ENCODE results near the gene AGR2. TPM values are rescaled to one million over a fixed set of nuclear protein-coding genes. Genes with fewer than 3 reads are reported as not detected.
"Not testable (repeated sequence)": the region's sequence is repeated elsewhere in the genome, so short reads cannot be mapped to it uniquely, and the experiment has no call there.

Gene AGR2
- not detected for total RNA-seq

- no peak within 1 kb of the TSS for H3K4me3 Mint-ChIP-seq
- H3K27ac Mint-ChIP-seq, result no peak within 1 kb of the TSS
- DNase-seq (ENCODE audit: low spot score), result no peak
- H3K27me3 Mint-ChIP-seq, result peaks cover 0 to 5% of the 10 kb centered on the region in 2 donors
- no peak for ATAC-seq
- H3K4me1 Mint-ChIP-seq (ENCODE audit: low read depth in 2 of 2), result no peaks in the 10 kb centered on the region
- H3K36me3 Mint-ChIP-seq, result no peaks in the 10 kb centered on the region
- H3K9me3 Mint-ChIP-seq, result no peaks in the 10 kb centered on the region
These were observed at the start of gene AGR2 for GRCh38 chr7:16804674-16805439. AGR2 (minus strand) TSS chr7:16804999; CDS start chr7:16801796, 3,203 bp downstream.

DNA sequence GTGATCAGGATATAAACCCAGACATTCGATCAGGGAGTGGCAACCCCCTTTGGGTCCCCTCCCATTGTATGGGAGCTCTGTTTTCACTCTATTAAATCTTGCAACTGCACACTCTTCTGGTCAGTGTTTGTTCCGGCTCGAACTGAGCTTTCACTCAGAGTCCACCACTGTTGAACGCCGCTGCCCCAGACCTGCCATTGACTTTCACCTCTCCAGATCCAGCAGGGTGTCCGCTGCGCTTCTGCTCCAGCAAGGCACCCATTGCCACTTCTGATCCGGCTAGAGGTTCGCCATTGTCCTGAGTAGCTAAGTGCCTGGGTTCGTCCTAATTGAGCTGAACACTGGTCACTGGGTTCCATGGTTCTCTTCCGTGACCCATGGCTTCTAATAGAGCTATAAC is 48.4 kb upstream of the AGR2 start:
- not testable (repeated sequence) for H3K4me1 Mint-ChIP-seq (ENCODE audit: low read depth in 2 of 2); H3K36me3 Mint-ChIP-seq; H3K4me3 Mint-ChIP-seq; H3K9me3 Mint-ChIP-seq; DNase-seq (ENCODE audit: low spot score); H3K27ac Mint-ChIP-seq; ATAC-seq
- peaks cover 5 to 15% of the 10 kb centered on the region in 2 donors for H3K27me3 Mint-ChIP-seq

- ATAC-seq (no peak), DNase-seq (ENCODE audit: low spot score) (no peak)
- H3K4me3 Mint-ChIP-seq, result no peak overlapping the region
- no peaks in the 10 kb centered on the region for H3K36me3 Mint-ChIP-seq
- H3K27ac Mint-ChIP-seq, result no peak overlapping the region
- peaks cover 0 to 5% of the 10 kb centered on the region in 2 donors for H3K4me1 Mint-ChIP-seq (ENCODE audit: low read depth in 2 of 2)
- H3K9me3 Mint-ChIP-seq, result no peaks in the 10 kb centered on the region
- H3K27me3 Mint-ChIP-seq, result peaks cover 8 to 15% of the 10 kb centered on the region in 2 donors
These were observed 47.0 kb upstream of the AGR2 start for GRCh38 chr7:16851829-16852228.

DNA sequence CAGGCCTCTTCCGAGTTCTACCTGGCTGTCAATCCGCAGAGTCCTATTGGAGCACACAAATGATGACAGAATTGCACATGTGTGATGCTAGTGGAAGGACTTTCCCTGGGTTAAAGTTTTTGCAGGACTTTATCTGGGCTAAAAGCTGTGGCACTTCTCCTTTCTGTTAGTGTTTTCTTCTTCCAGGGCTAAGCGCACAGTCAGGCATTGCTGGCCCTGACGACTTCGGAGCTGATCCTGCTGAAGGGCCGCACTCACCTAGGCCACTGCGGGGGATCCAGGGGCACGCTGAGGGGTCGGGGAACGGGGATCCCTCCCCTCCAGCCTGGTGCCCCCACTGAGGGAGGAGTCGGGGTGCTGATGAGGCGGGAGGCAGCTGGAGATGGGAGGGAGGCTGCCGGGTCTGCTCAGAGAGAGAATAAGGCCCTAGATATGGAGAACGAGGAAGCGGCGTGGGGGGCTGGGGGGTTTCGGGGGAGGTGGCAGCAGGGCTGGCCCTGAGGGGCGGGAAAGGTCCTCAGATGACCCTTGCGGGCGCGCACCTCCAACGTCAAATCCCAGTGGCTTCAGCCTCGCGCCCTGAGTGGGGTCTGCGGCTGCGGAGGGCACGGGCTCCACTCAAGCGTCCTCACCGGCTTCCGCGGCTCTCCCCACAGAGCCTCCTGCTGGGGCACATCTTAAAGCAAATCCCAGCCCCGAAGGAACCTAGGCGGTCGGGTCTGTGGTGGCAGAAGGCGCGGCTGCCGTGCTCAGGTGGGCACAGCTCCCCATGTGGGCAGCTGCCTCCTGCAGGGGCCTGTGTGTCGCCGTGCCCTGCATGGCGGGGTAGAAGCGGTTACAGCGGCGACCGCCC is 46.0 kb upstream of the AGR2 start:
- Mint-ChIP-seq H3K27me3 (peaks cover 13 to 16% of the 10 kb centered on the region in 2 donors), H3K4me1 (ENCODE audit: low read depth in 2 of 2) (peaks cover 0 to 5% of the 10 kb centered on the region in 2 donors), H3K9me3 (no peaks in the 10 kb centered on the region), H3K4me3 (no peak overlapping the region), H3K36me3 (no peaks in the 10 kb centered on the region), H3K27ac (no peak overlapping the region)
- no peak for DNase-seq (ENCODE audit: low spot score)
- peak in 1 of 2 donors; percentile 57 for ATAC-seq

DNA sequence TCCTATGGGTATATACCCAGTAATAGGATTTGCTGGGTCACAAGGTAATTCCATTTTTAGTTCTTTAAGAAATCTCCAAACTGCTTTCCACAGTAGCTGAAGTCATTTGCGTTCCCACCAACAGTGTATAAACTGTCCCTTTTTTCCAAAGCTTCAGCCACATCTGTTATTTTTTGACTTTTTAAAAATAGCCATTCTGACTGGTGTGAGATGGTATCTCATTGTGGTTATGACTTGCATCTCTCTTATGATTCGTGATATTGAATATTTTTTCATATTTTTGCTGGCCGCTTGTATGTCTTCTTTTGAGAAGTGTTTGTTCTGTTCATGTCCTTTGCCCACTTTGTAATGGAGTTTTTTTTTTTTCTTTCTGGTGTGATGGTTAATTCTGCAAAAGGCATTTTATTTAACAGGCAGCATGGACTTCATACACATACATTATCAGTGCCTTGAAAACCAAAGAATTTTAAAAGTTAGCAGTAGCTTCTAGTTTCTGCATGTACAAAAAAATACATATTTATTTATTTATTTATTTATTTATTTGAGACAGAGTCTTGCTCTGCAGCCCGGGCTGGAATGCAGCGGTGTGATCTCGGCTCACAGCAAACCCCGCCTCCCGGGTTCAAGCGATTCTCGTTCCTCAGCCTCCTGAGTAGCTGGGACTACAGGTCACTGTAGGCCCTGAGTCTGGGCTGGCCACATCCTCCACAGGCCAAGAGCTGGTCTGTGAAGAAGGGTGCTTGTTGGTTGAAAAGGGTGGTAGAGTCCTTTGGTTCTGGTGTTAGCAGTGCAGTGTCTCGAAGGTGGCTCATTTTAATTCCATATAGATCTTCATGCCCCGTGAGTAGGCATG is 44.7 kb upstream of the AGR2 start:
- H3K4me3 Mint-ChIP-seq, result no peak overlapping the region
- ATAC-seq (no peak), DNase-seq (ENCODE audit: low spot score) (no peak)
- H3K27me3 Mint-ChIP-seq, result peaks cover 16 to 23% of the 10 kb centered on the region in 2 donors
- H3K4me1 Mint-ChIP-seq (ENCODE audit: low read depth in 2 of 2), result peaks cover 0 to 5% of the 10 kb centered on the region in 2 donors
- H3K9me3 Mint-ChIP-seq, result no peaks in the 10 kb centered on the region
- no peak overlapping the region for H3K27ac Mint-ChIP-seq
- no peaks in the 10 kb centered on the region for H3K36me3 Mint-ChIP-seq

DNA sequence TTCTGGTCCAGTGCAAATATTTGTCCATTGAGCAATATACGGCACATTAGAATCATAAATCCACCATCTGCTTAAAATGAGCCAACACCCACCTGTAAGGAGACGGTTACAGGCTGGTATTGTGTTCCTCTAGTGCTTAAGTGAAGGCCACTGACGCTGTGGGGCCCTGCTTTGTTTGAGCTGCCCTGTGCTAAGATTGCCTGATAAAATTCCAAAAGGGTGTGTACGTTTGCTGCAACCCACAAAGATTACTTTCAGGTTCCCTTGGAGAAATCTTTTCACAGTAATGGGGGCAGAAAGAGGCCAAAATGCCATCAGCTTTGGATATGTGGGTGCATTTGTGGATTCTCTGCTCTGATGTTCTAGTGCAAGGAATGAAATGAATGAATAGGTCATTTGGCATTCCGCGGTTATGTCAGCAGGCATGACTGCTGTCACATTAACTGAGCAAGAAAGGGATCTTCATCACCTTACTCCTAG is 42.6 kb upstream of the AGR2 start:
- Mint-ChIP-seq H3K36me3 (no peaks in the 10 kb centered on the region), H3K4me3 (no peak overlapping the region), H3K9me3 (no peaks in the 10 kb centered on the region), H3K27me3 (peaks cover 16 to 23% of the 10 kb centered on the region in 2 donors), H3K4me1 (ENCODE audit: low read depth in 2 of 2) (peaks cover 0 to 5% of the 10 kb centered on the region in 2 donors), H3K27ac (no peak overlapping the region)
- DNase-seq (ENCODE audit: low spot score), result no peak
- no peak for ATAC-seq

- DNase-seq (ENCODE audit: low spot score) (no peak), ATAC-seq (no peak)
- H3K36me3 Mint-ChIP-seq, result no peaks in the 10 kb centered on the region
- no peaks in the 10 kb centered on the region for H3K9me3 Mint-ChIP-seq
- no peak overlapping the region for H3K4me3 Mint-ChIP-seq
- peaks cover 13 to 24% of the 10 kb centered on the region in 2 donors for H3K27me3 Mint-ChIP-seq
- H3K27ac Mint-ChIP-seq, result no peak overlapping the region
- peaks cover 0 to 4% of the 10 kb centered on the region in 2 donors for H3K4me1 Mint-ChIP-seq (ENCODE audit: low read depth in 2 of 2)
These were observed 41.9 kb upstream of the AGR2 start for GRCh38 chr7:16846601-16847165.

GRCh38 chr7:16845746-16846145 is 40.9 kb upstream of the AGR2 start:
- no peak for ATAC-seq
- Mint-ChIP-seq H3K4me1 (ENCODE audit: low read depth in 2 of 2) (no peaks in the 10 kb centered on the region), H3K4me3 (no peak overlapping the region), H3K27ac (no peak overlapping the region), H3K27me3 (peaks cover 8 to 23% of the 10 kb centered on the region in 2 donors), H3K36me3 (no peaks in the 10 kb centered on the region), H3K9me3 (no peaks in the 10 kb centered on the region)
- no peak for DNase-seq (ENCODE audit: low spot score)

- H3K4me1 Mint-ChIP-seq (ENCODE audit: low read depth in 2 of 2), result no peaks in the 10 kb centered on the region
- DNase-seq (ENCODE audit: low spot score), result no peak
These were observed 36.9 kb upstream of the AGR2 start for GRCh38 chr7:16841681-16842080.

GRCh38 chr7:16840094-16840493 is 35.3 kb upstream of the AGR2 start:
- Mint-ChIP-seq H3K4me1 (ENCODE audit: low read depth in 2 of 2) (no peaks in the 10 kb centered on the region), H3K9me3 (no peaks in the 10 kb centered on the region), H3K4me3 (no peak overlapping the region), H3K36me3 (no peaks in the 10 kb centered on the region), H3K27me3 (peaks cover 3 to 20% of the 10 kb centered on the region in 2 donors), H3K27ac (no peak overlapping the region)
- ATAC-seq (no peak), DNase-seq (ENCODE audit: low spot score) (no peak)

More at GRCh38 chr7:16841681-16842080, 36.9 kb upstream of the AGR2 start:
- H3K36me3 Mint-ChIP-seq, result no peaks in the 10 kb centered on the region
- no peak for ATAC-seq
- H3K27me3 Mint-ChIP-seq, result peaks cover 3 to 20% of the 10 kb centered on the region in 2 donors
- H3K4me3 Mint-ChIP-seq, result no peak overlapping the region
- no peak overlapping the region for H3K27ac Mint-ChIP-seq
- H3K9me3 Mint-ChIP-seq, result no peaks in the 10 kb centered on the region

DNA sequence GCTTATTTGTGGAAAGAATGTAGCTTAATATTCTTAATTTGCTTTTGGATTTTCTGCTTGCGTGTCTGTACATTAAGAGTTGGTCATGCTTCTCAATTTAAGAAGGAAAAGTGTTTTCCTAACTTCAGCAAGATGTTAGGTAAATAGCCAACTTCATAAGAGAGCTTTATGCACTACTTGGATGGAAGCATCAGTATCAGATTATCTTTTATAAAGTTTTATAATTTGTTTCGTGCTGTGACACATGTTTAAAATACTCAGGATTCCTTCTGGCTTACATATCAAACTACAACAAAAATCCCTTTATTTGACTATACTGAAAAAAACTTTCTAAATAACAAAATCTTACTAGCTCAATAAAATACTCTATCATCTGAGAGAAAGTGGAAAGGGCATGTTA is 34.8 kb upstream of the AGR2 start:
- no peaks in the 10 kb centered on the region for H3K36me3 Mint-ChIP-seq
- no peak for DNase-seq (ENCODE audit: low spot score)
- no peak overlapping the region for H3K4me3 Mint-ChIP-seq
- peaks cover 3 to 23% of the 10 kb centered on the region in 2 donors for H3K27me3 Mint-ChIP-seq
- no peak for ATAC-seq
- H3K9me3 Mint-ChIP-seq, result no peaks in the 10 kb centered on the region
- no peaks in the 10 kb centered on the region for H3K4me1 Mint-ChIP-seq (ENCODE audit: low read depth in 2 of 2)
- H3K27ac Mint-ChIP-seq, result no peak overlapping the region

GRCh38 chr7:16838891-16839290 is 34.1 kb upstream of the AGR2 start:
- Mint-ChIP-seq H3K4me3 (no peak overlapping the region), H3K9me3 (no peaks in the 10 kb centered on the region), H3K27ac (no peak overlapping the region), H3K4me1 (ENCODE audit: low read depth in 2 of 2) (no peaks in the 10 kb centered on the region), H3K36me3 (no peaks in the 10 kb centered on the region), H3K27me3 (peaks cover 6 to 27% of the 10 kb centered on the region in 2 donors)
- DNase-seq (ENCODE audit: low spot score) (no peak), ATAC-seq (no peak)

DNA sequence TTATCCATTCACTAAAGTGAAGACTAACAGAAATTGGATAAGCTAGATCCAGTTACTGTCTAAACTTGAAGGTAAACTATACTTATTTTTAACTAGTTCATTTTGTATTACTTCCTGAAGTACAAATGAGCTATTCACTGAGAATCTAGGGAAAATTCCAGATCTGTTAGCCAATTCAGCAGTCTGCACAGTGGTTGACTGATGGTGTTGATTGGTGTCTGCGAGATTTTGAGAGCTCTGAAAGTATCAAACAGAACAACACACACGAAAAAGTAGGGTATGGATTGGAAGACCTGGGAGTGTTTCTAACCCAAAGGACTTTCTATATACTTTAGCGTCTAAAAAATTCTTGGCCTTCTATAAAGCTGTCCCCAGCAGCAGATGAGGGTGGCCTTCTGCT is 33.6 kb upstream of the AGR2 start:
- H3K36me3 Mint-ChIP-seq, result no peaks in the 10 kb centered on the region
- no peak for ATAC-seq
- peaks cover 6 to 27% of the 10 kb centered on the region in 2 donors for H3K27me3 Mint-ChIP-seq
- no peak overlapping the region for H3K4me3 Mint-ChIP-seq
- H3K4me1 Mint-ChIP-seq (ENCODE audit: low read depth in 2 of 2), result no peaks in the 10 kb centered on the region
- no peak for DNase-seq (ENCODE audit: low spot score)
- H3K9me3 Mint-ChIP-seq, result no peaks in the 10 kb centered on the region
- H3K27ac Mint-ChIP-seq, result no peak overlapping the region

Data from natural killer cell treated with Interleukin-12 subunit alpha and Interleukin-12 subunit beta and Interleukin-15 and Interleukin-18, amount 100 ng/mL, for 72 hours (primary cell).